ENCODE measurements around the gene BCOR. TPM values are rescaled to one million over a fixed set of nuclear protein-coding genes. Genes with fewer than 3 reads are reported as not detected.

BCOR gene
- total RNA-seq, 4 donors from 2014 or later: 19.9 to 32.5 (median 26.0) TPM

DNA sequence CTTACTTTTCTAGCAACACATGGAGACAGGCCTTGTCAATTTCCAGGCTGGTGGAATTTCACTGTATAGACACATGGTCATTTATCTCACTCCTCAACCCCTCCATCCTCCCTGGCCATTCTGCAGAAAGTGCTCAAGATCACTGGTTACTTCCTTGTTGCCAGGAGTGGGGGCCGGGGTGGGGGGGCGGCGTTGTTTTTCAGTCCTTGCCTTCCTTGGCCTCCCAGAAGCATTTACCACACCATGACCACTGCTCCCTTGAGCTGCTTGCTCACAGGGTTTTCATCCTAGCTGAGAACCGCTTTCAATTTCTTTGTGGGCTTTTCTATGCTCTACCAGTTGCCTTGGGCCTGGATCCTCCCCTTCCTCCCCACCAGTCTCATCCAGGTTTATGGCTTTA is 14.1 kb upstream of the BCOR start:
- TF ChIP-seq EP300 (IDR thresholded peaks at IDR 0.05): no peak
- Histone ChIP-seq H3K4me1 (peaks cover 19 to 35% (median 21%) of the 10 kb centered on the region in 4 donors), H3K36me3 (no peaks in the 10 kb centered on the region), H3K4me3 (no peak overlapping the region), H3K27ac (replicated peaks in 1 of 4) (no peak overlapping the region), H3K27me3 (peaks cover 0 to 3% (median 1%) of the 10 kb centered on the region in 4 donors), H3K9me3 (no peaks in the 10 kb centered on the region)
- intact Hi-C loops (cut with DNase I): no loop called here
- WGBS: 61% methylated on average over 4 of the region's 4 CpGs
- no peak for DNase-seq (ENCODE audit: extremely low spot score)

DNA sequence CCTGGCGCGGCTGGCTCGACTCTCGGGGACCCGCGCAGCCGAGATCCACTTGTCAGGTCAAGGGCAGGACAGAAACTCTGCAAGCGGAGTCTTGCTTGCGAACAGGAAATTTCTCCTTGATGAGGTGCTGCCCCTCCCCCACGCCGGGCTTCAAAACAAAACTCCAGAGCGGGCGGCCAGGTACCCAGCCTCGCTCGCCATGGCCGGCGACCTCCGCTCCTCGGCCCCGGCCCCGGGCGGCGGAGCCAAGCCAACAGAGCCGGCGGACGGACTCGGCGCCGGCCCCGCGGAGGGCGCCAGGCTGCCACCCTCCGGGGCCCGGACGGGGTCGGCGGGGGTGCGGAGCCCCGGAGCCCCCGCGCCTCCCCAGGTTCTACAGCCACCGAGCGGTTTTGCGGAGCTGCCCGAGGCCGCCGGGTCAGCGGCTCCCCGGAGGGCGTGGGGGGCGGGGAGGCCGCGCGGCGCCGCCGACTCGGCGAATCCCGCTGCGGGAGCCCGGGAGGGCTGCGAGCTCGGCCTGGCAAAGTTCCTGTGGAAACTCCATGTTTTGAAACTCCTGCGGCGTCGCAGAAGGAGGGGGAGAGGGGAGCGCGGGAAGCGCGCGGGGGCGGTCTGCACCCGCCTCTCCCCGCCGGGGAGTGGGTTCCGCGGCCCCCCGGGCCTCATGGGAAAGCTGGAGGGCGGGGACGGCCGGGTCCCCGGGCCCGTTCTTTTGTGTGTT is 11.7 kb upstream of the BCOR start:
- Histone ChIP-seq H3K4me3 (peak overlapping the region; percentile 59 to 81 (median 74)), H3K36me3 (no peaks in the 10 kb centered on the region), H3K27me3 (peaks cover 0 to 13% (median 4%) of the 10 kb centered on the region in 4 donors), H3K27ac (replicated peaks in 1 of 4) (peak overlapping the region; percentile 83 to 98 (median 96)), H3K4me1 (peaks cover 26 to 59% (median 29%) of the 10 kb centered on the region in 4 donors), H3K9me3 (no peaks in the 10 kb centered on the region)
- TF ChIP-seq POLR2AphosphoS5 (IDR thresholded peaks at IDR 0.05) (no peak), POLR2A (IDR thresholded peaks at IDR 0.05; ENCODE audit: low read depth) (no peak), EP300 (IDR thresholded peaks at IDR 0.05) (no peak)
- TF ChIP-seq, protein P1, sequence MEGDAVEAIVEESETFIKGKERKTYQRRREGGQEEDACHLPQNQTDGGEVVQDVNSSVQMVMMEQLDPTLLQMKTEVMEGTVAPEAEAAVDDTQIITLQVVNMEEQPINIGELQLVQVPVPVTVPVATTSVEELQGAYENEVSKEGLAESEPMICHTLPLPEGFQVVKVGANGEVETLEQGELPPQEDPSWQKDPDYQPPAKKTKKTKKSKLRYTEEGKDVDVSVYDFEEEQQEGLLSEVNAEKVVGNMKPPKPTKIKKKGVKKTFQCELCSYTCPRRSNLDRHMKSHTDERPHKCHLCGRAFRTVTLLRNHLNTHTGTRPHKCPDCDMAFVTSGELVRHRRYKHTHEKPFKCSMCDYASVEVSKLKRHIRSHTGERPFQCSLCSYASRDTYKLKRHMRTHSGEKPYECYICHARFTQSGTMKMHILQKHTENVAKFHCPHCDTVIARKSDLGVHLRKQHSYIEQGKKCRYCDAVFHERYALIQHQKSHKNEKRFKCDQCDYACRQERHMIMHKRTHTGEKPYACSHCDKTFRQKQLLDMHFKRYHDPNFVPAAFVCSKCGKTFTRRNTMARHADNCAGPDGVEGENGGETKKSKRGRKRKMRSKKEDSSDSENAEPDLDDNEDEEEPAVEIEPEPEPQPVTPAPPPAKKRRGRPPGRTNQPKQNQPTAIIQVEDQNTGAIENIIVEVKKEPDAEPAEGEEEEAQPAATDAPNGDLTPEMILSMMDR (IDR thresholded peaks at IDR 0.05): no peak
- DNase-seq (ENCODE audit: extremely low spot score): no peak
- WGBS: 3% methylated on average over 26 of the region's 84 CpGs
- intact Hi-C loops (cut with DNase I): loop anchor here (5.0 kb wide), 1 partner anchor 43 kb away; no protein-coding TSS in a partner anchor

DNA sequence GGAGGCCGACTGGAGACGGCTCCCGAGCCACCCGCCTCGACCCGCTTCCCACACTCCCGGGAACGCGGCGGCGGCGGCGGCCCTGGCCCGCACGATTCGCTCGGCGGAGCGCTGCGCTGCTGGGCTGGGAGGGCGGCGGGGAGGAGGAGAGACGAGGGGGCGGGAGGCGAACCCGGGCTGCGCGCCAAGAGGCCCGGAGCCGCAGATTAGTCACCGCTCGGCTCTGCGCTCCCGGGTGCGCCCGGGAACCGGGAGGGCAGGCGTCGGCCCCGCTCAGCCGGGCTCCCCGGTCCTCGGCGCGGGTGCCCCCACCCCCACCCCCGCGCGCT is 11.2 kb upstream of the BCOR start:
- TF ChIP-seq POLR2AphosphoS5 (IDR thresholded peaks at IDR 0.05): peak; percentile 44 to 77
- no peak for TF ChIP-seq EP300 (IDR thresholded peaks at IDR 0.05)
- TF ChIP-seq POLR2A (IDR thresholded peaks at IDR 0.05; ENCODE audit: low read depth): peak; percentile 64
- TF ChIP-seq, protein P1 (IDR thresholded peaks at IDR 0.05): no peak
- Histone ChIP-seq H3K36me3 (no peaks in the 10 kb centered on the region), H3K27ac (replicated peaks in 1 of 4) (peak overlapping the region; percentile 83 to 98 (median 96)), H3K27me3 (peaks cover 0 to 14% (median 4%) of the 10 kb centered on the region in 4 donors), H3K4me3 (peak overlapping the region; percentile 59 to 81 (median 74)), H3K9me3 (no peaks in the 10 kb centered on the region), H3K4me1 (peaks cover 31 to 63% (median 33%) of the 10 kb centered on the region in 4 donors)
- intact Hi-C loops (cut with DNase I): loop anchor here (5.0 kb wide), 1 partner anchor 43 kb away; no protein-coding TSS in a partner anchor
- no peak for DNase-seq (ENCODE audit: extremely low spot score)
- 8% methylated on average over 5 of the region's 48 CpGs for WGBS

DNA sequence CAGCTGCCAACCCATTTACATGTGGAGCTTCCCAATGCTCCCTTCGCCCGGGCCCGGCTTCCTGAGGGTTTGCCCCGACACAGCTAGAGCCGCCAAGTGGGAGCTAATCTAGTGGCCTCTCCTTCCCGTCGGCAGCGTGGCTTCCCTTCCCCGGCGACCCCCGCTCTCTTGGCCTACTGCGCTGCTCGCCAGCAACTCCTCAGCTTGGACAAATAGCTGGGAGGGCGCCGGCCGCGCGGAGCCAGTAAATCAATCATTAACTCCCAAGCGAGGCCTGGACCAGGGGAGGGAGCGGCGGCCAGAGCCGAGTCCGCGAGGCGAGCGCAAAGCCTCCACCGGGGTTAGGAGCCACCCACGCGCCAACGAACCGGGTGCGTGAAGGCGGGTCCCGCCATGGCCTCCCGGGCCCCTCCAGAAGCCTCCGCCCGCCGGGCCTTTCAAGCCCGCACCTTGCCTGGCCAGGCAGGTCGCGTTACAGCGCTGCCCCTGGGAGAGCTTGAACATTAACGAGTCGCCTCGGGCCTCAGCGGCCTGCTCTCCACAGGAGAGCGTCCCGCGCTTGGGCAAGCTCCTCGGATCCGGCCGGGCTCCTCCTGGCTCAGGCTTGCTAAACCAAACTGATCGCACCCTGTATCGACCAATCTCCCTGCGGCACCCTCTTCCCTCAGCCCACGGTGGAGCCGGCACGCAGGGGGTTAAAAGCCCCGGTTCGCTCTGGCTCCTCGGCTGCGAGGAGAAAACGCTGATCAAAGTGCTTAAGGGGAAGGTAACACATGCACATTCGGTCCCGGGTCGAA is 10.6 kb upstream of the BCOR start:
- no peak for DNase-seq (ENCODE audit: extremely low spot score)
- H3K27ac ChIP-seq (replicated peaks in 1 of 4): peak overlapping the region; percentile 83 to 98 (median 96)
- H3K36me3 ChIP-seq: no peaks in the 10 kb centered on the region
- TF ChIP-seq EP300 (IDR thresholded peaks at IDR 0.05): no peak
- TF ChIP-seq, protein P1 (IDR thresholded peaks at IDR 0.05): no peak
- TF ChIP-seq POLR2A (IDR thresholded peaks at IDR 0.05; ENCODE audit: low read depth): no peak
- no peak for TF ChIP-seq POLR2AphosphoS5 (IDR thresholded peaks at IDR 0.05)
- intact Hi-C loops (cut with DNase I): loop anchor here (5.0 kb wide), 1 partner anchor 44 kb away; no protein-coding TSS in a partner anchor
- H3K4me1 ChIP-seq: peaks cover 31 to 64% (median 33%) of the 10 kb centered on the region in 4 donors
- 10% methylated on average over 42 of the region's 66 CpGs for WGBS
- peaks cover 0 to 14% (median 4%) of the 10 kb centered on the region in 4 donors for H3K27me3 ChIP-seq
- H3K9me3 ChIP-seq: no peaks in the 10 kb centered on the region
- H3K4me3 ChIP-seq: peak overlapping the region; percentile 59 to 81 (median 74)

Measured in esophagus muscularis mucosa (tissue), 4 donors.